H9 (cell line): ENCODE data around the gene UBE3B. TPM values are rescaled to one million over a fixed set of nuclear protein-coding genes. Genes with fewer than 3 reads are reported as not detected.

Experiments
- DNase-seq: peaks from one replicate; pipeline ENCODE4 v3.0.0-alpha.2; 2017
- H2AFZ ChIP-seq: one replicate; pipeline ENCODE4 v1.6.1; 2013; ENCODE audit warnings: mild to moderate bottlenecking, low read length, control low read depth, moderate library complexity
- H2AK5ac ChIP-seq: 2 replicates; pipeline ENCODE4 v1.6.1; 2013; ENCODE audit warnings: low read length, control low read depth, mixed read lengths; ENCODE audit not compliant: insufficient read length
- H2BK120ac ChIP-seq: one replicate; pipeline ENCODE4 v1.6.1; 2013; ENCODE audit warnings: low read depth, mild to moderate bottlenecking, low read length, control low read depth, inconsistent platforms; ENCODE audit not compliant: poor library complexity, severe bottlenecking
- H2BK12ac ChIP-seq: 2 replicates; pipeline ENCODE4 v1.6.1; 2013; ENCODE audit warnings: low read length, control low read depth, mixed read lengths, low read depth; ENCODE audit not compliant: insufficient read length
- H2BK15ac ChIP-seq: 2 replicates; pipeline ENCODE4 v1.6.1; 2013; ENCODE audit warnings: low read depth, low read length, control low read depth
- H2BK20ac ChIP-seq: one replicate; pipeline ENCODE4 v1.6.1; 2013; ENCODE audit warnings: low read depth, mild to moderate bottlenecking, low read length, control low read depth, inconsistent platforms; ENCODE audit not compliant: poor library complexity, severe bottlenecking
- H2BK5ac ChIP-seq: 2 replicates; pipeline ENCODE4 v1.6.1; 2013; ENCODE audit warnings: low read length, control low read depth, mixed read lengths; ENCODE audit not compliant: insufficient read length
- H3K14ac ChIP-seq: 2 replicates; pipeline ENCODE4 v1.6.1; 2013; ENCODE audit warnings: low read length, control low read depth; ENCODE audit not compliant: insufficient read depth
- H3K18ac ChIP-seq: 2 replicates; pipeline ENCODE4 v1.6.1; 2013; ENCODE audit warnings: low read depth, mild to moderate bottlenecking, mixed read lengths, low read length, control low read depth; ENCODE audit not compliant: insufficient read length
- H3K23ac ChIP-seq: 2 replicates; pipeline ENCODE4 v1.6.1; 2013; ENCODE audit warnings: low read length, control low read depth, mixed read lengths, low read depth; ENCODE audit not compliant: insufficient read length
- H3K23me2 ChIP-seq: 2 replicates; pipeline ENCODE4 v1.6.1; 2013; ENCODE audit warnings: low read depth, mild to moderate bottlenecking, mixed read lengths, low read length, control low read depth; ENCODE audit not compliant: insufficient read length, poor library complexity, severe bottlenecking
- H3K27ac ChIP-seq: 2 replicates; pipeline ENCODE4 v1.5.1; 2013; ENCODE audit warnings: low read length, control low read depth, mixed read lengths, low read depth; ENCODE audit not compliant: insufficient read length
- H3K27me3 ChIP-seq: 2 replicates; pipeline ENCODE4 v1.6.1; 2013; ENCODE audit warnings: low read length, control low read depth, inconsistent platforms; ENCODE audit not compliant: insufficient read depth
- H3K4ac ChIP-seq: 2 replicates; pipeline ENCODE4 v1.6.1; 2013; ENCODE audit warnings: low read depth, mild to moderate bottlenecking, control low read depth, inconsistent platforms, low read length, moderate library complexity
- H3K4me1 ChIP-seq: 2 replicates; pipeline ENCODE4 v1.6.1; 2013; ENCODE audit warnings: low read length, control low read depth, inconsistent platforms; ENCODE audit not compliant: insufficient read depth
- H3K4me2 ChIP-seq: 2 replicates; pipeline ENCODE4 v1.6.1; 2013; ENCODE audit warnings: low read length, control low read depth, mixed read lengths; ENCODE audit not compliant: insufficient read length, insufficient read depth
- H3K56ac ChIP-seq: 2 replicates; pipeline ENCODE4 v1.6.1; 2013; ENCODE audit warnings: low read depth, mild to moderate bottlenecking, mixed read lengths, low read length, control low read depth; ENCODE audit not compliant: insufficient read length
- H3K79me1 ChIP-seq: 2 replicates; pipeline ENCODE4 v1.6.1; 2013; ENCODE audit warnings: low read depth, mild to moderate bottlenecking, moderate library complexity, low read length, control low read depth, inconsistent platforms; ENCODE audit not compliant: insufficient read depth, poor library complexity, severe bottlenecking
- H3K79me2 ChIP-seq: 2 replicates; pipeline ENCODE4 v1.6.1; 2013; ENCODE audit warnings: low read length, control low read depth, inconsistent platforms; ENCODE audit not compliant: insufficient read depth
- H3K9ac ChIP-seq: 2 replicates; pipeline ENCODE4 v1.6.1; 2013; ENCODE audit warnings: low read length, control low read depth, mixed read lengths; ENCODE audit not compliant: insufficient read length; ENCODE audit errors: extremely low read depth
- H3K9me3 ChIP-seq: one replicate; pipeline ENCODE4 v1.6.1; 2013; ENCODE audit warnings: low read depth, low read length, inconsistent platforms; ENCODE audit not compliant: control insufficient read depth
- H3T11ph ChIP-seq: one replicate; pipeline ENCODE4 v1.6.1; 2013; ENCODE audit warnings: mild to moderate bottlenecking, low read length, control low read depth, inconsistent platforms
- H4K20me1 ChIP-seq: one replicate; pipeline ENCODE4 v1.6.1; 2013; ENCODE audit not compliant: control insufficient read depth, insufficient read length, insufficient read depth
- H4K5ac ChIP-seq: 2 replicates; pipeline ENCODE4 v1.6.1; 2013; ENCODE audit warnings: low read depth, mild to moderate bottlenecking, mixed read lengths, low read length, control low read depth; ENCODE audit not compliant: insufficient read length
- H4K8ac ChIP-seq: replicated peaks from 2 replicates; pipeline ENCODE4 v1.6.1; 2013; ENCODE audit warnings: low read length, control low read depth, mixed read lengths, low read depth; ENCODE audit not compliant: insufficient read length
- H4K91ac ChIP-seq: 2 replicates; pipeline ENCODE4 v1.6.1; 2013; ENCODE audit warnings: low read depth, mild to moderate bottlenecking, moderate library complexity, mixed read lengths, low read length, control low read depth; ENCODE audit not compliant: insufficient read length
- H3K27ac Mint-ChIP-seq, 3 experiments: 2 replicates in 2 of 3; 3 replicates in 1 of 3; pipeline ENCODE4 v1.8.0; 2020 to 2021; ENCODE audit warnings: mixed read lengths in 3 of 3, mild to moderate bottlenecking in 1 of 3, moderate library complexity in 1 of 3
- H3K27me3 Mint-ChIP-seq: 2 replicates; pipeline ENCODE4 v1.8.0; 2021; ENCODE audit warnings: low read depth, mild to moderate bottlenecking, moderate library complexity, mixed read lengths
- H3K36me3 Mint-ChIP-seq, 3 experiments: 2 replicates in 2 of 3; 3 replicates in 1 of 3; pipeline ENCODE4 v1.8.0; 2020 to 2021; ENCODE audit warnings: low read depth in 3 of 3, mixed read lengths in 3 of 3; ENCODE audit not compliant: insufficient read depth in 1 of 3
- H3K4me1 Mint-ChIP-seq, 2 experiments: 2 replicates each; pipeline ENCODE4 v1.8.0; 2020; ENCODE audit warnings: mixed read lengths in 2 of 2
- H3K4me3 Mint-ChIP-seq, 2 experiments: 2 replicates in 1 of 2; 3 replicates in 1 of 2; pipeline ENCODE4 v1.8.0; 2020 to 2021; ENCODE audit warnings: mild to moderate bottlenecking in 2 of 2, mixed read lengths in 2 of 2, moderate library complexity in 1 of 2
- H3K9me3 Mint-ChIP-seq, 2 experiments: 2 replicates in 1 of 2; 3 replicates in 1 of 2; pipeline ENCODE4 v1.8.0; 2020; ENCODE audit warnings: mild to moderate bottlenecking in 2 of 2, mixed read lengths in 2 of 2, moderate library complexity in 1 of 2
- WGBS: extraction: QIAGEN DNeasy Blood & Tissue Kit; methylation state at CpG from one replicate; pipeline ENCODE4 v1.1.7; 2013; ENCODE audit warnings: missing lambda C conversion rate, low lambda C conversion rate, mixed read lengths; ENCODE audit not compliant: insufficient read length; ENCODE audit errors: extremely low coverage; 5-methylcytosine and 5-hydroxymethylcytosine counted together
- total RNA-seq: library from RNA; stranded (reverse); gene quantifications from 2 replicates; pipeline ENCODE4 v1.2.1, GENCODE V29; 2021
- TF ChIP-seq, protein P1 (sequence below): fragments of 200-600 bp; sonication (generic); conservative IDR thresholded peaks from 3 replicates; pipeline ENCODE4 v1.8.0; 2021; ENCODE audit warnings: antibody characterized with exemption, mild to moderate bottlenecking

The UBE3B gene
- total RNA-seq, 1 experiment from 2014 or later: 24.2 TPM

DNA sequence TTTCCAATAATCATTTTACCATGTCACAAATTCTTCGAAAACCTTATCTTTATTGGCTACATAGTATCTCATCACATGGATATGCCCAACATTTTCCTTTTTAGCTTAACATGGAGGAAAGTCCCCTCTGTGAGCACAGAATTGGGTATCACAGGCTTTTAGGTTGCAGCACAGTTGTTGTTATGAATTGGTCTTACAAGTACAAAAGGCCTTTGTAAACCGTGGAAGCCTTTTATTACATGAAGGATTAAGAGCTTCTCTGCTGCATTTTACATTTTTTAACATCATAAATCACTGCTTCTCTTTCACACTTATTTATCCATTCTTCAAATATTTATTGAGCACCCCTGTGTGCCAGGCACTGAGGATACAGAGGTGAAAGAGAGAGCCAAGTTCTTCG lies 26.2 kb downstream of the UBE3B start:
- Mint-ChIP-seq H3K27me3 (no peaks in the 10 kb centered on the region), H3K27ac (peak overlapping the region in 2 of 3 experiments; percentile 24 to 82; a peak in 1 of 7 replicates), H3K9me3 (no peaks in the 10 kb centered on the region), H3K36me3 (peaks cover 9 to 57% (median 41%) of the 10 kb centered on the region in 3 experiments; a peak in 6 of 7 replicates), H3K4me3 (no peak overlapping the region), H3K4me1 (0 out of 4 replicates have a peak, but pooled peaks cover 0 to 2% of the 10 kb centered on the region in 2 experiments)
- H3K18ac ChIP-seq: no peak overlapping the region
- H3K4me2 ChIP-seq: no peak overlapping the region
- no peak overlapping the region for H4K5ac ChIP-seq
- H3K27ac ChIP-seq: no peak overlapping the region
- no peak overlapping the region for H3K4ac ChIP-seq
- no peak overlapping the region for H4K8ac ChIP-seq
- TF ChIP-seq, protein P1, sequence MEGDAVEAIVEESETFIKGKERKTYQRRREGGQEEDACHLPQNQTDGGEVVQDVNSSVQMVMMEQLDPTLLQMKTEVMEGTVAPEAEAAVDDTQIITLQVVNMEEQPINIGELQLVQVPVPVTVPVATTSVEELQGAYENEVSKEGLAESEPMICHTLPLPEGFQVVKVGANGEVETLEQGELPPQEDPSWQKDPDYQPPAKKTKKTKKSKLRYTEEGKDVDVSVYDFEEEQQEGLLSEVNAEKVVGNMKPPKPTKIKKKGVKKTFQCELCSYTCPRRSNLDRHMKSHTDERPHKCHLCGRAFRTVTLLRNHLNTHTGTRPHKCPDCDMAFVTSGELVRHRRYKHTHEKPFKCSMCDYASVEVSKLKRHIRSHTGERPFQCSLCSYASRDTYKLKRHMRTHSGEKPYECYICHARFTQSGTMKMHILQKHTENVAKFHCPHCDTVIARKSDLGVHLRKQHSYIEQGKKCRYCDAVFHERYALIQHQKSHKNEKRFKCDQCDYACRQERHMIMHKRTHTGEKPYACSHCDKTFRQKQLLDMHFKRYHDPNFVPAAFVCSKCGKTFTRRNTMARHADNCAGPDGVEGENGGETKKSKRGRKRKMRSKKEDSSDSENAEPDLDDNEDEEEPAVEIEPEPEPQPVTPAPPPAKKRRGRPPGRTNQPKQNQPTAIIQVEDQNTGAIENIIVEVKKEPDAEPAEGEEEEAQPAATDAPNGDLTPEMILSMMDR: no peak
- H2BK120ac ChIP-seq: no peak overlapping the region
- H4K20me1 ChIP-seq: no peaks in the 10 kb centered on the region
- WGBS: no CpG with 5 or more reads among the region's 3 CpGs
- H3K23ac ChIP-seq: no peak overlapping the region
- no peaks in the 10 kb centered on the region for H3K23me2 ChIP-seq
- H2BK15ac ChIP-seq: no peak overlapping the region
- no peak overlapping the region for H3K56ac ChIP-seq
- H3T11ph ChIP-seq: no peak overlapping the region
- no peak overlapping the region for H2AFZ ChIP-seq
- H3K9ac ChIP-seq: no peak overlapping the region
- H3K27me3 ChIP-seq: no peaks in the 10 kb centered on the region
- no peaks in the 10 kb centered on the region for H3K4me1 ChIP-seq
- H2AK5ac ChIP-seq: no peak overlapping the region
- no peak overlapping the region for H3K14ac ChIP-seq
- H3K79me1 ChIP-seq: no peaks in the 10 kb centered on the region
- no peak overlapping the region for H2BK12ac ChIP-seq
- no peak overlapping the region for H2BK20ac ChIP-seq
- no peaks in the 10 kb centered on the region for H3K79me2 ChIP-seq
- H4K91ac ChIP-seq: no peak overlapping the region
- no peak for DNase-seq
- H2BK5ac ChIP-seq: no peak overlapping the region
- H3K9me3 ChIP-seq: no peaks in the 10 kb centered on the region
